Mesenteric fat pad (tissue), 1 donor: Measurements from ENCODE around the gene ST3GAL5. TPM values are rescaled to one million over a fixed set of nuclear protein-coding genes. Genes with fewer than 3 reads are reported as not detected.

Experiments used
- DNase-seq: peaks from one replicate; pipeline ENCODE4 v3.0.0-alpha.2; 2020; ENCODE audit warnings: low spot score
- total RNA-seq: library from RNA; stranded (reverse); fragmentation: NEBNext Ultra II Directional; extraction: Animal tissue kit (Norgen Biotek cat#: 25700); gene quantifications from one replicate; pipeline ENCODE4 v1.2.1, GENCODE V29; 2021
- donor health status: DM: yes; HTN: yes; CAD: no.

The ST3GAL5 gene
- total RNA-seq, 1 donor from 2014 or later = 33.1 TPM

DNA sequence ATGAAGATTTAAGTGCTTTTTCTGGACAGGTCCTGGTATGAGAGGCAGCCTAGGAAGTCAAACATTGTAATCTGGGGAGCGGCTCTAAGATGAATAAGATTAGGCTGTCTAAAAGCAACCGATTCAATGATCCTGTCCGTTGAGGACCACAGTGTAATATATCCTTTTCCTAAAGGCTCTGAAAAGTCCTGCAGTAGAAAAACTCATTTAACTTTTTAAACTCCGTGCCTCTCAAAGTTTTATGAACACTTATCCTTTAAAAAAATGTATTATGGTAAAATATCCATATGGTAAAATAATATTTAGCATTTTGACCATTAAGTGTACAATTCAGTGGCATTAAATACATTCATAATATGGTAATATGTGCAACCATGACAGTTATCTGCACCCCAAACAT is 95.2 kb downstream of the ST3GAL5 start:
- DNase-seq = no peak

DNA sequence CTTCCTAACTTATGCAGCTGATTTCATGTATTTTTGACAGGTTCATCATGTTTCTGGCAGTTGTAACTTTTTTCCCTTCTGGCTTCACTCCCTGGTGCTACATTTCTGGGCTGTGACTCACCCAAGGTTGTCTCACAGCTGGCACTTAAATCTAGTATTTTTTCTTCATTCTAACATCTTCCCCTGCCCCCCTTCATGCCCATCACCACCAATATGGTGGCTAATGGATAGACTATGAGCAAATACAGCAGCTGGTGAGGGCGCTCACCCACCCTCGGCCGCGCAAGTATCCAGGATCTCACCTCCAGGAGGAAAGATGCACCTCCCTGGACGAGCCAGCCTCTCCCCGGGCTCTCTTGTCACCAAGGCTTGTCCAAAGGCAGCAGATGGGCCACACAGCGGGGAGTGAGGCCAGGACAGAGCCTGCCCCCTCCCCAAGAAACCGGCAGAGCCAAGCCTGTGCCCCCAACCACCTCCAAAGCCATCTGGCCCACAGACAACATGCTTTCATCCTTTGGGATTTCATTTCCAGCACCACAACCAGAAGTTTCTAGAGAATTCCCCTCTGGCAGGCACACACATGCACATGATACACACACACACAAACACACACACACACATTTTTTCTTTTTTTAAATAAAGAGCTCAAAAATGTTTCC is 95.9 kb downstream of the ST3GAL5 start:
- peak; percentile 85 for DNase-seq

DNA sequence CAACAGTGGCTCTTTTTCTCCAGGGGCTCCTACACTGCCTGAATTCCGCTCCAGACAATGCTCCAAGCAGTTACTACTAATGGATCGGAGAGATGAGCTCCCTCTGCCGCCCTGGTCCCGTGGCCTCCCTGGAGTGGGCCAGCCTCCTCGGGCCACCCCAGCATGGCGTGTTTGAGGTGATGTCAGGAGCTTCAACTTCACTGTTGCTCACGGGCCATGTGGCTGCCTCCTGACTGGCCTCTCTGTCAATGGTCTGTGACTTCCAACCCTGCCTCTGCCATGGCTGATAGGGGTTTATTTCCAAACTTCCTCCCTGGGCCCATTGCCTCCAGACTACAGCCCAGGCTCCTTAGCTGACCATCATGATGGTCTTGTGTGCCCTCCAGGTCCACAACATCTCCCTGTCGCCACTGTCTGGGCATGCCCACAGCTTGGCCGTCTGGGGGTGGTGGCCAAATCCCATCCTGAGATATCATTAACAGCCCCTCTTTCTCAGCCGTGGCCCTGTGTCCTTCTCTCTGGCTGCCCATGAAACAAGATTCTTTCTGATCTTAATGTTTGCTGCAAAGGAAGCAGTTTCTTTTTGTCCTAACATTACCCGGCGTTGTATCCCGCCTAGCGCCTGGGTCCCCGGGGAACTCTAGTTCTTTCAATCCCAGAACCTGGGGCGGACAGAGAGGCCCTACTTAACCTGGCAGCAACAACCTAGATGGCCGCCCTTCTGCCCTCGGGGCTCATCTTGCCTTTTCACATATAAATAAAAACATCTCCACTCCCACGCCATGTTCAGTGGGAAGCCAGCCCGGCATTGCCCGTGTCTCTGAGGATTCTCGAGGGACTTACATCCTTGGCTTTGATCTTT is 96.9 kb downstream of the ST3GAL5 start:
- DNase-seq = peak; percentile 83

DNA sequence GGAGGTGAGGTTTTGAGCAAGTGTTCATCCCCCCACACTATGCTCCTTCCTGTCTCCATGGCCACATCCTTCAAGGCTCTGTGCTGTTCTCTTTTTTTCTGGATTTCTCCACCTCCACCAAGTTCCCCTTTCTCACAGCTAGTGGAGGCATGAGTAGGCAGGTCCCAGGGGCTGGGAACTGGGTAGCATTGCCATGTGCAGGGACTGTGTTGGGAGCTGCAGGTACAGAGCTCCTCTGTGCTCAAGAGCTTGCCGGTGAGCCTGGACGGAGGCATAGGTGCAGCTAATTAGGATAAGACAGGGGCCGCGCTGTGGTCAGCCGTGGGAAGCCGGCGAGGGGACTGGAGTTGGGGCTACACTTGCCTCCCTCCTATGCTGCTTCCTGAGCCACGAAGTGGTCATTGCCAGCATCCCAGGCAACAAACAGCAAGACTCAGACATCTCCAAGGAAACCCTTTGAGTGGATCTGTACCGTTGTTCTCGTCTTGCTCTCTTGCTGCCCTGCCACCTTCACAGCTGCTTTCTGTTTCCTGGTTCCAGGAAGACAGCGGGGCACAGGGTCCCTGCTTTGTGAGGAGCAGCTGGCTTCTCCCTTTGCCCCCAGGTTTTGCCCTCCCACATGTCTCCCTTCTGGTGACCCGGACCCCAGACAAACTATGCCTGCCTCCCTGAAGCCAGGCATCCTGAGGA is 98.1 kb downstream of the ST3GAL5 start:
- no peak for DNase-seq

DNA sequence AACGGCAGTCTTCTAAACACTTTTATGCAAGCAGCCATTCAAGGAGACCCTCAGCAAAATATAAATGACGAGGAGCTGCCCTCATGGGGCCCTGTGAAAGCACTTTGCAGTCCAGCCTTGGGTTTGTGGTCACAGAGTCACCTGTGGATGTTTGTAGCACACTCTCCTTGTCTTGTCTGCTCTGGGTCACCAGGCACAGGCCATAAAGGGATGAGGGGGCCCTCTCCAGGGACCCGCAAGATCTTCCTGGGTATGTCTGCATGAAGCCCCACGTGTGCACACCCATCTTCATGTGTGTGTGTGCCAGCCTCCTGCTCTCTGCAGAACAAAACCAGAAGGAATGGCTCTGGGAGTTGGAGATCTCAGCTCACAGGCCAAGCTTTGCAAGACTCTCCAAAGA is 98.8 kb downstream of the ST3GAL5 start:
- DNase-seq = no peak

DNA sequence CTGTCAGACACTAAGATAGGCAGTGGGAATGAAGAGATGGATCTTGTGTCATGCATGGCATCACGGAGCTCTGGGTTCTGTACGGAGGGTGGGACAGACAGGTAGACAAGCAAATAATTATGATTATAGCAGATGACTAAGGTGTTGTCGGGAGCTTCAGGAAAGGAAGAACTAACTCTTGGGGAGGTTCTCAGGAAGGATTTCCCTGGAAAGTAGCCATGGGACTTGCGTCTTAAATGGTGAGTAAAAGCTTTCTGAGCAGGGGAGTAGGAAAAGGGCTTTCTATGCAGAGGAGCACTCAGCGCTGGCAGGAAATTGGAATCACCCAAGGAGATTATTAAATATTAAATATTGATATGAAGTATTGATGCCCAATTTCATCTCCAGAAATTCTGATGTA is 99.5 kb downstream of the ST3GAL5 start:
- DNase-seq = no peak

DNA sequence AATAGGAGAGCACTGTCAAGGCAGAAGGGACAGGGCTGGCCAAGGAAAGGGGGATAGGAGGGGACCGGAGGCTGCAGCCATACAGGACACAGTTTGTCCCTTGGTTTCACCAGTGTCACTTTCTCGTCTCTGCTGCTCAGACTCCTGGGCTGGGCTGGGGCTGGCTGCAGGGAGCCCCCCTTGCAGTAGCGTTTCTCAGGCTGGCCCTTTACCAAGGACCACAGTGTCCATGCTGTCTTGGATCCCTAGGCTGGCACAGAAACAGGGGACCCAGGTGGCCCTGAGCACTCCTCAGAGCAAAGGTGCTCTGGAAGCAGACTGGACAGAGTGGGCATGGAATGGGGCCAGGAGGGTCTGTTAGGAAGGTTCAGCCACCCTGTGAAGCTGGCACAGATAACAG is 100.2 kb downstream of the ST3GAL5 start:
- DNase-seq = no peak

DNA sequence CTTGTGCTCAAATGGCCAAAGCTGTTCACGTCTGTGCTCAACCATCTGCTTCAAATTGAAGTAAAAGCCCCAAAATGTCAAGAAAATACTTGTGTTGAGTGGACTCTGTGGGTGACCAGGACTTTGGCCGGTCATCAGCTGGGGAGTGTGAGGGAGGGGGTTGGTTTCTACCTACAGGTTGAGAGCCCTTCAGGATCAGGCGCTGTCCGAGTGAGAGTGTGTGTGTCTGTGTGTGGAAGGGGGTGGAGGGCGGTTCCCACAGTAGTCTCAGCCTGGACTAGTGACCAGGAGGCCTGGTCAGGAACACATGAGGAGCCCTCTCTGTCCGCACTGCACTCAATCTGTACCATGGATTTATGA is 100.8 kb downstream of the ST3GAL5 start:
- DNase-seq = no peak

DNA sequence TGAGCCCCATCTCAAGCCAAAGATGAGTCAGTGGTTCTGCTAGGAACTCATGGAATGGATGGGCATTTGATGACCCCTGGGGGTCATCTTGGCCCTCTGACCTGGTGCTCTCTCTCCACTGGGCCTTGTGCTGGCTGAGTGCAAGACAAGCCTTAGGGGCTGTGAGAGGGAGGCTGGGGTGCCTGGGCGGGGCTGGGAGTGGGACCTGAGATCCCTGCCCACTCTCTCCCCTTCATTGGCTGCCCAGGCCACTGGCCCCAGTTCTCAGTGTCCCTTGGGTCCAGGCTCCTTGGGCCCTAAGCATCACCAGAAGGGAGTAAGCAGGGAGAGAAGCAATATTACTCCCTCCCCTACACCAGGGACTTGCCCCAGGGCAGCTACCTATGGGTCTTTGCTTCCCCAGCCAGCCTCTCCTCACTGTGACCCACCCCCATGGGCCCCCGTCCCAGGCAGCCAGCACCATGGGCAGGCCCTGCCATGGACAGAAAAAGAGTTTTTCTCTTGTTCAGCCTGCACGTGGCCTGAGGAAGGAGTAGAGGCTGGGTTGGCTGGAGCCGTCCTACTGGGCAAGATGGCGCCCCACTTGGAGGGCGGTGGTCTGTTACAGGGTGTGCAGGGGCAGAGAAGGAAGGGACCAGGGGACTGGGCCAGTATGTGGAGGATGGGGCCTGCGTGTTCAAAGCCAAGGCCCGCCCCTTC is 101.4 kb downstream of the ST3GAL5 start:
- no peak for DNase-seq

Other genes with a start within 250 kb of the ST3GAL5 start
- gene SFTPB, start 220.8 kb downstream of the ST3GAL5 start, total RNA-seq = not detected
- 3.7 TPM for gene GNLY, start 194.6 kb downstream of the ST3GAL5 start, total RNA-seq
- 69.4 TPM for gene ATOH8, start 135.0 kb downstream of the ST3GAL5 start, total RNA-seq
- 43.6 TPM for gene POLR1A, start 216.9 kb upstream of the ST3GAL5 start, total RNA-seq
- 73.5 TPM for gene PTCD3, start 217.2 kb upstream of the ST3GAL5 start, total RNA-seq